ENCODE data around the gene CDC25C. TPM values are rescaled to one million over a fixed set of nuclear protein-coding genes. Genes with fewer than 3 reads are reported as not detected.

CDC25C gene
- total RNA-seq, 1 experiment from 2014 or later = 14.7 TPM

GRCh38 chr5:138364576-138364975 lies 33.0 kb upstream of the CDC25C start:
- no peaks in the 10 kb centered on the region for H3F3A ChIP-seq (ENCODE audit: low read length, unreplicated experiment)
- H3K36me3 ChIP-seq (ENCODE audit: low read depth, low read length) = no peaks in the 10 kb centered on the region
- no peak overlapping the region for H3K9ac ChIP-seq (ENCODE audit: low read length)
- H4K20me1 ChIP-seq (ENCODE audit: low read length) = peaks cover 4% of the 10 kb centered on the region; the same call in 1 of the 2 replicates
- ChIA-PET CTCF (no interaction called here), POLR2A (ENCODE audit: unreplicated experiment) (no interaction called here)
- BruUV-seq (replicated peaks) = no TSS peak
- H3K9me2 ChIP-seq (replicated peaks; ENCODE audit: low read length) = no peaks in the 10 kb centered on the region
- TF ChIP-seq EZH2phosphoT487 (IDR thresholded peaks at IDR 0.05; ENCODE audit: borderline replicate concordance, low read length) = no peak
- no peak for TF ChIP-seq EZH2 (IDR thresholded peaks at IDR 0.05; ENCODE audit: low read length, unreplicated experiment)
- TF ChIP-seq CTCF (conservative IDR thresholded peaks at IDR 0.05; ENCODE audit: low read depth, low read length) = no peak
- H3K4me3 ChIP-seq (ENCODE audit: low read length) = no peak overlapping the region
- H3K27ac ChIP-seq (ENCODE audit: low read length) = no peak overlapping the region
- H3K9me3 ChIP-seq (ENCODE audit: low read length) = no peaks in the 10 kb centered on the region
- no peak overlapping the region for H2AFZ ChIP-seq (ENCODE audit: low read length)
- DNase-seq = no peak
- intact Hi-C loops (cut with micrococcal nuclease) = no loop called here
- no peaks in the 10 kb centered on the region for H3K4me1 ChIP-seq (ENCODE audit: insufficient read depth, low read length)
- no peak for ATAC-seq
- H3K79me2 ChIP-seq (ENCODE audit: low read length) = peaks cover 84% of the 10 kb centered on the region
- no peaks in the 10 kb centered on the region for H3K27me3 ChIP-seq (ENCODE audit: low read length)
- H3K4me2 ChIP-seq (ENCODE audit: low read length) = no peak overlapping the region

- no peak for TF ChIP-seq CTCF (conservative IDR thresholded peaks at IDR 0.05; ENCODE audit: low read depth, low read length)
- no peak for TF ChIP-seq EZH2phosphoT487 (IDR thresholded peaks at IDR 0.05; ENCODE audit: borderline replicate concordance, low read length)
- TF ChIP-seq EZH2 (IDR thresholded peaks at IDR 0.05; ENCODE audit: low read length, unreplicated experiment) = no peak
- Histone ChIP-seq H3K4me2 (ENCODE audit: low read length) (no peak overlapping the region), H3K79me2 (ENCODE audit: low read length) (peaks cover 82% of the 10 kb centered on the region), H3K9me3 (ENCODE audit: low read length) (no peaks in the 10 kb centered on the region), H3K9me2 (replicated peaks; ENCODE audit: low read length) (no peaks in the 10 kb centered on the region), H4K20me1 (ENCODE audit: low read length) (peaks cover 4% of the 10 kb centered on the region; the same call in 1 of the 2 replicates), H3F3A (ENCODE audit: low read length, unreplicated experiment) (no peaks in the 10 kb centered on the region), H2AFZ (ENCODE audit: low read length) (no peak overlapping the region), H3K36me3 (ENCODE audit: low read depth, low read length) (no peaks in the 10 kb centered on the region), H3K9ac (ENCODE audit: low read length) (no peak overlapping the region), H3K27ac (ENCODE audit: low read length) (no peak overlapping the region), H3K4me3 (ENCODE audit: low read length) (no peak overlapping the region), H3K4me1 (ENCODE audit: insufficient read depth, low read length) (no peaks in the 10 kb centered on the region), H3K27me3 (ENCODE audit: low read length) (no peaks in the 10 kb centered on the region)
- intact Hi-C loops (cut with micrococcal nuclease) = no loop called here
- no TSS peak for BruUV-seq (replicated peaks)
- ChIA-PET POLR2A (ENCODE audit: unreplicated experiment) (no interaction called here), CTCF (no interaction called here)
- no peak for ATAC-seq
- no peak for DNase-seq
These were observed 29.4 kb upstream of the CDC25C start for GRCh38 chr5:138360941-138361452.

- CTCF ChIA-PET = no interaction called here
- Histone ChIP-seq H3K4me1 (ENCODE audit: insufficient read depth, low read length) (peaks cover 2% of the 10 kb centered on the region), H3K9me2 (replicated peaks; ENCODE audit: low read length) (no peaks in the 10 kb centered on the region), H3K4me3 (ENCODE audit: low read length) (no peak overlapping the region), H3K9ac (ENCODE audit: low read length) (no peak overlapping the region), H3K4me2 (ENCODE audit: low read length) (no peak overlapping the region), H3K27me3 (ENCODE audit: low read length) (no peaks in the 10 kb centered on the region), H2AFZ (ENCODE audit: low read length) (no peak overlapping the region), H3K36me3 (ENCODE audit: low read depth, low read length) (peaks cover 2% of the 10 kb centered on the region; the same call in 1 of the 2 replicates), H4K20me1 (ENCODE audit: low read length) (peaks cover 6% of the 10 kb centered on the region; the same call in 1 of the 2 replicates), H3K27ac (ENCODE audit: low read length) (no peak overlapping the region), H3F3A (ENCODE audit: low read length, unreplicated experiment) (no peaks in the 10 kb centered on the region), H3K79me2 (ENCODE audit: low read length) (peaks cover 88% of the 10 kb centered on the region), H3K9me3 (ENCODE audit: low read length) (no peaks in the 10 kb centered on the region)
- TF ChIP-seq EZH2phosphoT487 (IDR thresholded peaks at IDR 0.05; ENCODE audit: borderline replicate concordance, low read length) = no peak
- TF ChIP-seq EZH2 (IDR thresholded peaks at IDR 0.05; ENCODE audit: low read length, unreplicated experiment) = no peak
- TF ChIP-seq CTCF (conservative IDR thresholded peaks at IDR 0.05; ENCODE audit: low read depth, low read length) = no peak
- no peak for DNase-seq
- POLR2A ChIA-PET (ENCODE audit: unreplicated experiment) = no interaction called here
- BruUV-seq (replicated peaks) = no TSS peak
- no peak for ATAC-seq
- intact Hi-C loops (cut with micrococcal nuclease) = no loop called here
These were observed 28.0 kb upstream of the CDC25C start for GRCh38 chr5:138359621-138360020.

Data from PC-3 (cell line).